Ovary (tissue), 3 donors: ENCODE results near the gene MYL12B.

Experiments used
- EP300 ChIP-seq: sonication (generic); formaldehyde crosslinking; IDR thresholded peaks from one replicate; pipeline ENCODE4 v1.6.1; 2017; ENCODE audit warnings: antibody characterized with exemption
- POLR2A ChIP-seq: fragments of 450-650 bp; IDR thresholded peaks from one replicate; pipeline ENCODE4 v1.6.1; 2017; ENCODE audit warnings: antibody characterized with exemption, mild to moderate bottlenecking, moderate library complexity
- TF ChIP-seq, protein P1 (sequence below), 3 donors: fragments of 450-650 bp in 2 of 3; fragments of 200-600 bp in 1 of 3; IDR thresholded peaks; one replicate each; pipeline versions ENCODE4 v1.5.1 to v1.8.0; 2016 to 2022; ENCODE audit warnings: antibody characterized with exemption in 3 of 3, mild to moderate bottlenecking in 1 of 3
- donor health status: DM: no; HTN: no; CAD: no.

DNA sequence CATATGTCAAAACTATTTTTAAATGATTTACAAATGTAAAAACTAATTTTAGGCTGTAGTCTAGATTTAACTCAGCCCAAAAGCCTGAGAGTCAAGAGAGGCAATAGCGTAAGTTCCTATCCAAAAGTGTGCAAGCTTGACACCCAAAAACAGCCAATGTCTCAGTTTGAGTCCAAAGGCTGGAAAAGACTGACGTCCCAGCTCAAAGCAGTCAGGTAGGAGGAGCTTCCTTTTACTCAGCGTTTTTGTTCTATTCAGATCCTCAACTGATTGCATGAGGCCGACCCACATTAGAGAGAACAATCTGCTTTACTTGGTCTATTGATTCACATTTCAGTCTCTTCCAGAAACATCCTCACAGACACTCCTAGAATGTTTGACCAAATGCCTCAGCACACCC, 51.8 kb downstream of the MYL12B start:
- TF ChIP-seq, protein P1, sequence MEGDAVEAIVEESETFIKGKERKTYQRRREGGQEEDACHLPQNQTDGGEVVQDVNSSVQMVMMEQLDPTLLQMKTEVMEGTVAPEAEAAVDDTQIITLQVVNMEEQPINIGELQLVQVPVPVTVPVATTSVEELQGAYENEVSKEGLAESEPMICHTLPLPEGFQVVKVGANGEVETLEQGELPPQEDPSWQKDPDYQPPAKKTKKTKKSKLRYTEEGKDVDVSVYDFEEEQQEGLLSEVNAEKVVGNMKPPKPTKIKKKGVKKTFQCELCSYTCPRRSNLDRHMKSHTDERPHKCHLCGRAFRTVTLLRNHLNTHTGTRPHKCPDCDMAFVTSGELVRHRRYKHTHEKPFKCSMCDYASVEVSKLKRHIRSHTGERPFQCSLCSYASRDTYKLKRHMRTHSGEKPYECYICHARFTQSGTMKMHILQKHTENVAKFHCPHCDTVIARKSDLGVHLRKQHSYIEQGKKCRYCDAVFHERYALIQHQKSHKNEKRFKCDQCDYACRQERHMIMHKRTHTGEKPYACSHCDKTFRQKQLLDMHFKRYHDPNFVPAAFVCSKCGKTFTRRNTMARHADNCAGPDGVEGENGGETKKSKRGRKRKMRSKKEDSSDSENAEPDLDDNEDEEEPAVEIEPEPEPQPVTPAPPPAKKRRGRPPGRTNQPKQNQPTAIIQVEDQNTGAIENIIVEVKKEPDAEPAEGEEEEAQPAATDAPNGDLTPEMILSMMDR (IDR thresholded peaks at IDR 0.05) = no peak
- TF ChIP-seq POLR2A (no peak), EP300 (no peak)
